Keratinocyte (primary cell): Measurements from ENCODE around the gene UCN2.

Source experiments
- CTCF ChIP-seq, 3 experiments: IDR thresholded peaks in 1 of 3; conservative IDR thresholded peaks in 1 of 3; optimal IDR thresholded peaks in 1 of 3; 2 replicates in 2 of 3; 3 replicates in 1 of 3; pipeline versions ENCODE3 to v1.5.1; 2011; ENCODE audit warnings: low read length in 3 of 3, mild to moderate bottlenecking in 3 of 3, moderate library complexity in 2 of 3, control low read depth in 1 of 3, inconsistent platforms in 1 of 3; ENCODE audit not compliant: insufficient read depth in 2 of 3; ENCODE audit errors: extremely low read depth in 1 of 3
- EZH2 ChIP-seq: IDR thresholded peaks from one replicate; pipeline ENCODE4 v1.6.1; 2012; ENCODE audit warnings: inconsistent platforms, mild to moderate bottlenecking, low read length, moderate library complexity

- TF ChIP-seq CTCF (optimal IDR thresholded peaks at IDR 0.05 in 1 of 3, IDR thresholded peaks at IDR 0.05 in 1 of 3, conservative IDR thresholded peaks at IDR 0.05 in 1 of 3; ENCODE audit: extremely low read depth in 1 of 3, insufficient read depth in 2 of 3, low read length in 3 of 3) (no peak), EZH2 (no peak)
These were observed 37.4 kb upstream of the UCN2 start for GRCh38 chr3:48600711-48601621.
